HepG2 (cell line): Measurements from ENCODE around the gene CFAP221. TPM values are rescaled to one million over a fixed set of nuclear protein-coding genes. Genes with fewer than 3 reads are reported as not detected.

ENCODE experiments used
- ATAC-seq: fragments of 200-7000 bp; cut with Tn5 transposase; 3 replicates; pipeline ENCODE4 v1.9.1; 2020; ENCODE audit warnings: mild to moderate bottlenecking, moderate library complexity
- BruUV-seq: library from RNA; stranded (reverse); fragments of 400-500 nt; replicated peaks from 2 replicates; lab custom pipeline; 2021; lab: Mats Ljungman, UMichigan
- CTCF ChIA-PET: fragments of 300-600 bp; formaldehyde crosslinking; extraction: SDS; loops from one replicate; lab custom pipeline; 2021; ENCODE audit warnings: low total read pairs, inconsistent platforms, low intra/inter-chr PET ratio; lab: Yijun Ruan, JAX
- POLR2A ChIA-PET: fragments of 350-600 bp; sonication (Branson Sonifier 250); formaldehyde crosslinking; loops from one replicate; lab custom pipeline; 2020; ENCODE audit warnings: antibody characterized with exemption, inconsistent platforms; lab: Yijun Ruan, JAX
- DNase-seq: peaks from one replicate; pipeline ENCODE4 v3.0.0-alpha.2; 2015; ENCODE audit warnings: low spot score
- FAIRE-seq: peaks from 3 replicates; lab custom pipeline; 2011; peaks lifted over from hg19 to GRCh38; lab: Jason Lieb, UNC
- H2AFZ ChIP-seq: one replicate; pipeline ENCODE4 v1.6.1; 2011; ENCODE audit warnings: low read length, inconsistent platforms
- H3K27ac ChIP-seq: fragments of 300-600 bp; 3 replicates; pipeline ENCODE4 v1.8.0; 2011; ENCODE audit warnings: mixed run types, mild to moderate bottlenecking, mixed read lengths, low read length, inconsistent platforms; ENCODE audit not compliant: insufficient read depth; ENCODE audit errors: extremely low read length
- H3K27me3 ChIP-seq, 2 experiments: fragments of 200-600 bp in 1 of 2; 2 replicates in 1 of 2; 3 replicates in 1 of 2; pipeline versions ENCODE4 v1.6.0 to v1.8.0; 2011; ENCODE audit warnings: low read length in 2 of 2, mild to moderate bottlenecking in 2 of 2, moderate library complexity in 2 of 2, inconsistent platforms in 1 of 2; ENCODE audit not compliant: insufficient read depth in 2 of 2, control insufficient read depth in 1 of 2
- H3K36me3 ChIP-seq, 2 experiments: fragments of 200-600 bp in 1 of 2; replicated peaks in 1 of 2; 2 replicates in 1 of 2; 3 replicates in 1 of 2; pipeline versions ENCODE4 v1.5.1 to v1.8.0; 2011; ENCODE audit warnings: low read length in 2 of 2, inconsistent platforms in 1 of 2; ENCODE audit not compliant: insufficient read depth in 2 of 2, control insufficient read depth in 1 of 2
- H3K4me1 ChIP-seq: 2 replicates; pipeline ENCODE4 v1.5.1; 2012; ENCODE audit warnings: low read length, inconsistent platforms; ENCODE audit not compliant: insufficient read depth
- H3K4me2 ChIP-seq: 2 replicates; pipeline ENCODE4 v1.6.0; 2011; ENCODE audit warnings: low read depth, low read length, inconsistent platforms
- H3K4me3 ChIP-seq, 3 experiments: fragments of 200-600 bp in 1 of 3; sonication (generic), shearing (Covaris generic) in 1 of 3; replicated peaks in 1 of 3; 2 replicates each; pipeline ENCODE4 v1.5.1; 2011 to 2016; ENCODE audit warnings: low read length in 3 of 3, inconsistent platforms in 2 of 3, low read depth in 2 of 3, mild to moderate bottlenecking in 2 of 3, control low read depth in 1 of 3, mixed read lengths in 1 of 3; ENCODE audit not compliant: insufficient read depth in 1 of 3
- H3K79me2 ChIP-seq: one replicate; pipeline ENCODE4 v1.6.1; 2011; ENCODE audit warnings: low read length, inconsistent platforms; ENCODE audit not compliant: insufficient read depth
- H3K9ac ChIP-seq: 2 replicates; pipeline ENCODE4 v1.6.0; 2011; ENCODE audit warnings: mild to moderate bottlenecking, low read depth, low read length, inconsistent platforms; ENCODE audit not compliant: insufficient read depth
- H3K9me3 ChIP-seq: 2 replicates; pipeline ENCODE4 v1.5.1; 2012; ENCODE audit warnings: mild to moderate bottlenecking, low read length
- H4K20me1 ChIP-seq: 2 replicates; pipeline ENCODE4 v1.6.0; 2011; ENCODE audit warnings: inconsistent platforms, mild to moderate bottlenecking, low read length, moderate library complexity; ENCODE audit not compliant: insufficient read depth
- GTF3A ChIP-seq: sonication (generic); formaldehyde crosslinking; conservative IDR thresholded peaks from 2 replicates; pipeline ENCODE4 v1.4.0; 2020; ENCODE audit warnings: mild to moderate bottlenecking, missing genetic modification reagents
- MAFF ChIP-seq: IDR thresholded peaks from 2 replicates; pipeline ENCODE4 v1.6.1; 2011; ENCODE audit warnings: low read depth, low read length, improper control_type of control experiment
- NFE2L1 ChIP-seq: sonication (generic); formaldehyde crosslinking; IDR thresholded peaks from 2 replicates; pipeline ENCODE4 v1.4.0; 2020; ENCODE audit warnings: missing genetic modification reagents, mild to moderate bottlenecking, borderline replicate concordance
- SP2 ChIP-seq: sonication (generic); formaldehyde crosslinking; IDR thresholded peaks from 2 replicates; pipeline ENCODE4 v1.5.1; 2020; ENCODE audit warnings: mild to moderate bottlenecking, missing genetic modification reagents
- WIZ ChIP-seq: sonication (generic); formaldehyde crosslinking; IDR thresholded peaks from 2 replicates; pipeline ENCODE4 v1.5.1; 2020; ENCODE audit warnings: mild to moderate bottlenecking, missing genetic modification reagents
- ZBTB25 ChIP-seq: IDR thresholded peaks from 2 replicates; pipeline ENCODE4 v1.6.1; 2018; ENCODE audit warnings: missing genetic modification reagents
- ZFP37 ChIP-seq: sonication (generic); formaldehyde crosslinking; IDR thresholded peaks from 2 replicates; pipeline ENCODE4 v1.4.0; 2020; ENCODE audit warnings: missing genetic modification reagents, borderline replicate concordance
- ZFP41 ChIP-seq: sonication (generic); formaldehyde crosslinking; IDR thresholded peaks from 2 replicates; pipeline ENCODE4 v1.4.0; 2020; ENCODE audit warnings: mild to moderate bottlenecking, missing genetic modification reagents, borderline replicate concordance
- ZNF264 ChIP-seq: sonication (generic); formaldehyde crosslinking; IDR thresholded peaks from 2 replicates; pipeline ENCODE4 v1.4.0; 2020; ENCODE audit warnings: missing genetic modification reagents
- ZNF317 ChIP-seq: sonication (generic); formaldehyde crosslinking; IDR thresholded peaks from 2 replicates; pipeline ENCODE4 v1.5.0; 2020; ENCODE audit warnings: mild to moderate bottlenecking, missing genetic modification reagents
- ZNF382 ChIP-seq: sonication (generic); formaldehyde crosslinking; IDR thresholded peaks from 2 replicates; pipeline ENCODE4 v1.5.0; 2020; ENCODE audit warnings: missing genetic modification reagents, mild to moderate bottlenecking, borderline replicate concordance
- ZNF703 ChIP-seq: sonication (generic); formaldehyde crosslinking; IDR thresholded peaks from 2 replicates; pipeline ENCODE4 v1.5.1; 2020; ENCODE audit warnings: missing genetic modification reagents, mild to moderate bottlenecking, moderate library complexity, borderline replicate concordance
- ZNF768 ChIP-seq: sonication (generic); formaldehyde crosslinking; IDR thresholded peaks from 2 replicates; pipeline ENCODE4 v1.4.0; 2020; ENCODE audit warnings: missing genetic modification reagents
- ZNF776 ChIP-seq: sonication (generic); formaldehyde crosslinking; IDR thresholded peaks from 2 replicates; pipeline ENCODE4 v1.4.0; 2020; ENCODE audit warnings: mild to moderate bottlenecking, missing genetic modification reagents
- ZNF816 ChIP-seq: sonication (generic); formaldehyde crosslinking; IDR thresholded peaks from 2 replicates; pipeline ENCODE4 v1.8.0; 2022; ENCODE audit warnings: missing genetic modification reagents, mild to moderate bottlenecking, borderline replicate concordance
- WGBS: methylation state at CpG from one replicate; pipeline ENCODE4 v1.1.6; 2017; ENCODE audit warnings: low lambda C conversion rate; 5-methylcytosine and 5-hydroxymethylcytosine counted together
- in situ Hi-C: cut with HindIII; loops from 2 replicates; pipeline ENCODE4 v1.10.0; 2017; ENCODE audit warnings: low pct_unique_long_range_greater_than_20kb; ENCODE audit not compliant: extremely low pct_ligation_motif_present
- intact Hi-C: fragments of 100-400 bp; cut with micrococcal nuclease; formaldehyde crosslinking; loops from one replicate; pipeline ENCODE4 v1.10.0; 2022; ENCODE audit not compliant: unreplicated experiment
- polyA plus RNA-seq, 8 experiments: library from polyadenylated mRNA; depleted of rRNA in 3 of 8; stranded (reverse) in 7 of 8; unstranded in 1 of 8; fragments of >200 nt; fragmentation: Illumina TruSeq in 4 of 8; extraction: Trizol in 4 of 8; gene quantifications; 2 replicates each; pipeline versions ENCODE4 v1.2.1 to v1.2.3, GENCODE V29; 2011 to 2016; ENCODE audit warnings: low read depth in 4 of 8, missing spikeins in 1 of 8, mixed read lengths in 1 of 8; ENCODE audit not compliant: insufficient read depth in 1 of 8
- total RNA-seq, 5 experiments: library from RNA; depleted of rRNA; stranded (reverse); fragments of >200 nt; fragmentation: Illumina TruSeq; extraction: Trizol; gene quantifications; 2 replicates each; pipeline ENCODE4 v1.2.3, GENCODE V29; 2016; ENCODE audit warnings: low read depth in 1 of 5
- TF ChIP-seq, protein P1 (sequence below): sonication (generic); formaldehyde crosslinking; IDR thresholded peaks from 2 replicates; pipeline ENCODE4 v1.4.0; 2020; ENCODE audit warnings: missing genetic modification reagents
- TF ChIP-seq, protein P2 (sequence below): IDR thresholded peaks from 2 replicates; pipeline ENCODE4 v1.6.1; 2012; ENCODE audit warnings: inconsistent platforms
- TF ChIP-seq, protein P3 (sequence below): sonication (generic); formaldehyde crosslinking; IDR thresholded peaks from 2 replicates; pipeline ENCODE4 v1.4.0; 2020; ENCODE audit warnings: low read depth, missing genetic modification reagents

CFAP221 gene
- total and polyA plus RNA-seq, 2 of the 13 experiments (the other 11 are each of a cell fraction or from before 2014, with no cell fraction given), result not detected

GRCh38 chr2:119698246-119698645 is 154.0 kb downstream of the CFAP221 start:
- H3K4me3 ChIP-seq, result no peak overlapping the region
- ChIA-PET CTCF (no interaction called here), POLR2A (no interaction called here)
- no peaks in the 10 kb centered on the region for H3K79me2 ChIP-seq
- no peak overlapping the region for H2AFZ ChIP-seq
- H3K27me3 ChIP-seq, result peaks cover 2 to 4% of the 10 kb centered on the region in 2 experiments; a peak in 2 of 5 replicates
- WGBS, result 78% methylated on average over 3 of the region's 3 CpGs
- DNase-seq, result no peak
- BruUV-seq, result no TSS peak
- FAIRE-seq, result no peak
- H3K9ac ChIP-seq, result no peak overlapping the region
- H3K4me1 ChIP-seq, result peaks cover 89% of the 10 kb centered on the region
- no peak for TF ChIP-seq ZFP37 (CRISPR knock-in tag)
- no peak for TF ChIP-seq WIZ (CRISPR knock-in tag)
- TF ChIP-seq, protein P1, sequence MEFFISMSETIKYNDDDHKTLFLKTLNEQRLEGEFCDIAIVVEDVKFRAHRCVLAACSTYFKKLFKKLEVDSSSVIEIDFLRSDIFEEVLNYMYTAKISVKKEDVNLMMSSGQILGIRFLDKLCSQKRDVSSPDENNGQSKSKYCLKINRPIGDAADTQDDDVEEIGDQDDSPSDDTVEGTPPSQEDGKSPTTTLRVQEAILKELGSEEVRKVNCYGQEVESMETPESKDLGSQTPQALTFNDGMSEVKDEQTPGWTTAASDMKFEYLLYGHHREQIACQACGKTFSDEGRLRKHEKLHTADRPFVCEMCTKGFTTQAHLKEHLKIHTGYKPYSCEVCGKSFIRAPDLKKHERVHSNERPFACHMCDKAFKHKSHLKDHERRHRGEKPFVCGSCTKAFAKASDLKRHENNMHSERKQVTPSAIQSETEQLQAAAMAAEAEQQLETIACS (CRISPR knock-in tag), result no peak
- no peak for TF ChIP-seq ZNF382
- TF ChIP-seq, protein P2, sequence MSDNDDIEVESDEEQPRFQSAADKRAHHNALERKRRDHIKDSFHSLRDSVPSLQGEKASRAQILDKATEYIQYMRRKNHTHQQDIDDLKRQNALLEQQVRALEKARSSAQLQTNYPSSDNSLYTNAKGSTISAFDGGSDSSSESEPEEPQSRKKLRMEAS, result no peak
- no peak for TF ChIP-seq ZNF264 (CRISPR knock-in tag)
- TF ChIP-seq ZNF768 (CRISPR knock-in tag), result no peak
- TF ChIP-seq ZNF317 (CRISPR knock-in tag), result no peak
- no peak for TF ChIP-seq ZNF776 (CRISPR knock-in tag)
- TF ChIP-seq NFE2L1, result no peak
- no peak for TF ChIP-seq ZBTB25 (CRISPR knock-in tag)
- TF ChIP-seq ZNF703, result no peak
- TF ChIP-seq GTF3A, result no peak
- TF ChIP-seq SP2 (CRISPR knock-in tag), result no peak
- no peak for TF ChIP-seq ZNF816 (CRISPR knock-in tag)
- no peak for TF ChIP-seq ZFP41 (CRISPR knock-in tag)
- no peak for TF ChIP-seq MAFF
- TF ChIP-seq, protein P3, sequence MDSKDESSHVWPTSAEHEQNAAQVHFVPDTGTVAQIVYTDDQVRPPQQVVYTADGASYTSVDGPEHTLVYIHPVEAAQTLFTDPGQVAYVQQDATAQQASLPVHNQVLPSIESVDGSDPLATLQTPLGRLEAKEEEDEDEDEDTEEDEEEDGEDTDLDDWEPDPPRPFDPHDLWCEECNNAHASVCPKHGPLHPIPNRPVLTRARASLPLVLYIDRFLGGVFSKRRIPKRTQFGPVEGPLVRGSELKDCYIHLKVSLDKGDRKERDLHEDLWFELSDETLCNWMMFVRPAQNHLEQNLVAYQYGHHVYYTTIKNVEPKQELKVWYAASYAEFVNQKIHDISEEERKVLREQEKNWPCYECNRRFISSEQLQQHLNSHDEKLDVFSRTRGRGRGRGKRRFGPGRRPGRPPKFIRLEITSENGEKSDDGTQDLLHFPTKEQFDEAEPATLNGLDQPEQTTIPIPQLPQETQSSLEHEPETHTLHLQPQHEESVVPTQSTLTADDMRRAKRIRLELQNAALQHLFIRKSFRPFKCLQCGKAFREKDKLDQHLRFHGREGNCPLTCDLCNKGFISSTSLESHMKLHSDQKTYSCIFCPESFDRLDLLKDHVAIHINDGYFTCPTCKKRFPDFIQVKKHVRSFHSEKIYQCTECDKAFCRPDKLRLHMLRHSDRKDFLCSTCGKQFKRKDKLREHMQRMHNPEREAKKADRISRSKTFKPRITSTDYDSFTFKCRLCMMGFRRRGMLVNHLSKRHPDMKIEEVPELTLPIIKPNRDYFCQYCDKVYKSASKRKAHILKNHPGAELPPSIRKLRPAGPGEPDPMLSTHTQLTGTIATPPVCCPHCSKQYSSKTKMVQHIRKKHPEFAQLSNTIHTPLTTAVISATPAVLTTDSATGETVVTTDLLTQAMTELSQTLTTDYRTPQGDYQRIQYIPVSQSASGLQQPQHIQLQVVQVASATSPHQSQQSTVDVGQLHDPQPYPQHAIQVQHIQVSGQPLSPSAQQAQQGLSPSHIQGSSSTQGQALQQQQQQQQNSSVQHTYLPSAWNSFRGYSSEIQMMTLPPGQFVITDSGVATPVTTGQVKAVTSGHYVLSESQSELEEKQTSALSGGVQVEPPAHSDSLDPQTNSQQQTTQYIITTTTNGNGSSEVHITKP (CRISPR knock-in tag), result no peak
- intact Hi-C loops, result no loop called here
- H4K20me1 ChIP-seq, result no peaks in the 10 kb centered on the region
- no peak overlapping the region for H3K4me2 ChIP-seq
- no peak for ATAC-seq
- no peaks in the 10 kb centered on the region for H3K9me3 ChIP-seq
- H3K27ac ChIP-seq, result no peak overlapping the region
- in situ Hi-C loops, result no loop called here
- no peaks in the 10 kb centered on the region for H3K36me3 ChIP-seq
